Measurements from ENCODE around the gene CAPN9.

The CAPN9 gene

GRCh38 chr1:230772457-230773395 lies 25.5 kb downstream of the CAPN9 start:
- peak; percentile 27 for DNase-seq

GRCh38 chr1:230773396-230774033 lies 26.3 kb downstream of the CAPN9 start:
- DNase-seq = no peak

DNA sequence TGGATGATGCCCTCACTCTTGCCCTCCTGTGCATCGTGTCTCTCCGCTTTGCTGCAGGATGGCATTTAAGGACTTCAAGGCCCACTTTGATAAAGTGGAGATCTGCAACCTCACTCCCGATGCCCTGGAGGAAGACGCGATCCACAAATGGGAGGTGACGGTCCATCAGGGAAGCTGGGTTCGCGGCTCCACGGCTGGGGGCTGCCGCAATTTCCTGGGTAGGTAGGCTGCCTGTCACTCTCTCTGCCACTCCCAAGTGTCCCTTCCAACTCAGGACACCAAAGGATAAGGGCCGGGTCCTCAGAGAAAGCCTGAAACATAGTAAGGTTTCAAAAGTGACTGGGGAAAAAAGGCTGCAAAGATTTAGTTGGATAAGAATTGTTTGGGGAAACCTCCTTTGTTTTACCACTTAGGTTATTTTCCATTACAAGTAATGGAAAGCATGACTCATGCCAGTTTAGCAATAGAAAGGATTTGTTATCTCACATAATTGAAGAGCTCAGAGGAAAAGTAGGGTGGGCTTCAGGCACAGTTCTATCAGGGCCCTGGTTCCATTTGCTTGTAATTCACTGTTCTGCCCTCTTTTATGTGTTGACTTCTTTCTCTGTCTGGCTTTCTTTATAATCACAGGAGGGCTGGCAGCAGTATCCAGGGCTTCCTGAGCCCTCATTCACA lies 31.9 kb downstream of the CAPN9 start:
- no peak for DNase-seq

DNA sequence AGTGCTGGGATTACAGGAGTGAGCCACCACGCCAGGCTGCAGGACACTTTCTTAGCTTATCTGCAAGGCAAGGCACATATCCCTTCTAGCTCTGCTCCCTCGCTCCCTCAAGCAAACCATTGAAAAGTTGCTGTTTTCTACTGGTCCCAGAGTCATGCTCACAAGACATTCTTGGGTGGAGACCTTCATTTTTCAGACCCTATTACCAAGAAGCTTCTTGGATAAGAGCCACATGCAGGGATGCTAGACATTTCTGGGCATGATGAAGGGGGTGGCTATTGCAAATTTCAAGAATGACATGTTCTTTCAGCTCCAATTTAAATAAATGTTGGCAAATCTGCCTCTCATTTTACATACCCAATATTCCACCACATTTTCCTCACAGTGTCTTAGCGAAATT lies 33.9 kb downstream of the CAPN9 start:
- no peak for DNase-seq

DNA sequence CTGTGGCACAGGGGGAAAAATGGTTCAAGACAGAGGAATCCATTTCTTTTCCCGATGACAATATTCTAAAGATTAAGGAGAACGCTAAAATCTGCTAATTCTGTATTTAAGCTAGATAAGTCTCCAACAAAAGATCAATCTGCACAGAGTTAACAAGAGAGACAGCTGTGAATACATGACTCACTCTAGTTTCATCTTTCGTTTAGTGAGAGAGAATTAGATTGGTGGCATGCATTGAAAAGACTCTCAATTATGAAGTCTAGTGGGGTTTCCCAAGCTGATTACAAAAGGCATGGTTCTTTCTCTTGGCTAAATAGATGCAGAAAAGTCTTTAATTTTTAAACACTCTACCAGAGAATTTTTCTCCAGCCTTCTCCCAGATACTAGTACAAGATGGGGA lies 34.4 kb downstream of the CAPN9 start:
- DNase-seq = no peak

DNA sequence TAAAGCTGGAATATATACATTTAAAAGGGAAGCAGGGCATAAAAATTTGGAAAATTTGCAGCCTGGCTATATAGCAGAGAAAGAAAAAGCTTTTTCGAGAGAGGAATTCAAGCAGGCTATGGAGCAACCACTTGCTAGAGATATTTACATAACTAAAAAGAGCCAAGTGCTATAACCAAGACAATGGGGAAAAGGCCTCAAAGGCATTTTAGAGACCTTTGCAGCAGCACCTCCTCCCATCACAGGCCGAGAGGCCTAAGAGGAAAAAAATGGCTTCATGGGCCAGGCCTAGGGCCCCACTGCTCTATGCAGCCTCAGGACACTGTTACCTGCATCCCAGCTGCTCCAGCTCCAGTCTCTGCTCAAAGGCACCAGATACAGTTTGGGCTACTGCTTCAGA lies 37.0 kb downstream of the CAPN9 start:
- DNase-seq = no peak

DNA sequence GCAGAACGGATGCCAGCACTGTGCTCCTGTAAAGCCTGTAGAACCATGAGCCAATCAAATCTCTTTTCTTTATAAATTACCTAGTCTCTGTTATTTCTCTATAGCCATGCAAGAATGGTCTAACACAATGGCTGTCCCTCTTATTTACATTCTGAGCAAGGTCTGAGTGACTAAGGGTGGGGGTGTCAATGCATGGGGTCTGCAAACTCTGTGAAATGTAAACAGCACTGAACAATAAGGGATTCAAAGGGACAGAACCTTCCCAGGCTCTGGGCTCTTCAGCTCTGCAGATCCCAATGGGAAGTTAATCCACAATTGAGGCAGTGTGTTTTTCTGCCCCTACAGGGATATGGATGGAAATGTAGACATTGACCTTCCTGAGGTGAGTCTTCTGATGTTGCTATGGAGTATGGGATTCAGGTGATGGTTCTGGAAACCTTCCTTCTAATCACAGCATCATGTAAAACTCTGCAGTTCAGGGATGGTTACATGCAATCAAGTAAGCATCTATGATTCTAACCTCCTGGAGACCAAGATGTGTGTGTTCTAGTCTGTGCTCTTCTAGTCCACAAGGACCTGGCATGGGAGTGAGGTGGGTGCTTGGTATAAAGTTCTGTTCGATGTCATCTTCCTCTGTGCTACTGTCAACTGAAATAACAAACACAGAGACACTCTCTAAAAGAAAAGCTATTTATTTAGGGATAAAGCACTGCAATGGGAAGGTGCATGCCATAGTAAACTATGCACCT lies 38.6 kb downstream of the CAPN9 start:
- no peak for DNase-seq

DNA sequence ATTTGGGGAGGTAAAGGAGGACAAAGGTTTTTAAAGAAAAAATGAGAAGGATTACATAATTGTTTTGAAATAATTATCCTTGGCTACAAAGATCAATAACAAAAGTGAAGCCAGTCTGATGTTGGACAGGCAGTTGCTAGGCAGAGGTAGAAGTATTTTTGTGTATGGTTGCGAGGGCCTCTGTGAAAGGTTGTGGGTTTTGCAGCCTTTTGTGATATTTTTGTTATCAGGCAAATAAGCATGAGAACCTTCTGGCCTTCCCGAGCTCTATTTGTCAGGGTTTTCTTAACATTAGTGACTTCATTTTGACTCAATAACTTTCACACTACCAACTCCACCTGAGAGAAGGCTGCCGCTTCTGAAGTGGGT lies 39.2 kb downstream of the CAPN9 start:
- DNase-seq = no peak

DNA sequence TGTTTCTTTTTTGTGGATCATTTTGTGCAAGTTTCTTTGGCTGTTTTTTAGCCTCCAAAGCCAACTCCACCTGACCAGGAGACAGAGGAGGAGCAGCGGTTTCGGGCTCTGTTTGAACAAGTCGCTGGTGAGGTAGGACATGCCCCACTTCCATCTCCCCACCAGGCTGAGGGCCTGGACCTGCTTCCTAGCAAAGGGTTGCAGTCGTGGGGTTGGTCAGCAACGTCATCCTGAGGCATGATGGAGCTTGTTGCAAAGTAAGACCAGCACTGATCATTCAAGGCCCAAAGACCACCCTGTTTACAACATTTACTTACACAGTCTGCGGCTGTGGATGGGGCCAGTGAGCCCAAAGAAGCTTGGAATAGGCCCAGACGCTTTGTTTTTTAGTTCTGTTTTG lies 40.3 kb downstream of the CAPN9 start:
- no peak for DNase-seq

- DNase-seq = no peak
These were observed 41.5 kb downstream of the CAPN9 start for GRCh38 chr1:230788561-230789275.

DNA sequence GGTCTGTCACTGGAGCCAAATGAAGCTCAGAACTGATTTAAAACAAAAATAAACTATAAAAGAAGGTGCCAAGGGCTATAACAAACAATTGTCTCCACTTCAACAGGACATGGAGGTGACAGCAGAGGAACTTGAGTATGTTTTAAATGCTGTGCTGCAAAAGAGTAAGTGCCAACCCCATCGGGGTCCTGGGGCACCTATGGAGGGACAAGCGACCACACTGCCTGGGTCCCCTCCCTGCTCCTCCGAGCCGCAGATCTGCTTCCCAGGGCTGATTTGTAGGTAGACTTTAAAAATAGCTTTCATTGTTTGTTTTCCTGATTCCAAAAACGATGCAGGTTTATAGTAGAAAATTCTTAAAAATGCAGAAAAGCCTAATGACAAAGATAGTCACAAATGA lies 42.8 kb downstream of the CAPN9 start:
- DNase-seq = no peak

DNA sequence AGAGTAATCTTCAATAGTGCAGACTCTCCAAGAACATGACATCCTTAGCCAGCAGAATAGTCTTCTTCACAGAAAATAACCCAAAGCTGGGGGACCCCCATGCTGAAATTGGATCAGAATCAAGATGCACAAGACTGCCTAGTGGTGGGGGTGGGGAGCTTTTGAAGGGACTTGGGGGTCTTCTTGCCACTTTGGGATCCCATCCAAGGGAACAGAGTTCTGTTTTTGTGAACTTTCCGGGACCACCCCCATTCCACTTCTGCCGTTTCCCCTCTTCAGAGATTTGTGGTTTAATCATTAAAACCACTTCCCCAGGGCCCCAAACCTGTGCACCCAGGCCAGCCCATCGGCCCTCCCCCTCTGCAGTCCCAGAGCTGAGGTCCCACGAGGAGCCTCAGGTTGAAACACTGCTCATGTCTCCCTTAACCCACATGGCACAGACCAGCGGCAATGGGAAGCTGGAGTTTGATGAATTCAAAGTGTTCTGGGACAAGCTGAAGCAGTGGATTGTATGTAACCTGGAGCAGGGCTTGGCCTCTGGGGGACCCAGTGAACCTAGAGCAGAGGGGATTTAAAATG lies 44.9 kb downstream of the CAPN9 start:
- no peak for DNase-seq

- no peak for DNase-seq
These were observed 45.7 kb downstream of the CAPN9 start for GRCh38 chr1:230792691-230793462.

DNA sequence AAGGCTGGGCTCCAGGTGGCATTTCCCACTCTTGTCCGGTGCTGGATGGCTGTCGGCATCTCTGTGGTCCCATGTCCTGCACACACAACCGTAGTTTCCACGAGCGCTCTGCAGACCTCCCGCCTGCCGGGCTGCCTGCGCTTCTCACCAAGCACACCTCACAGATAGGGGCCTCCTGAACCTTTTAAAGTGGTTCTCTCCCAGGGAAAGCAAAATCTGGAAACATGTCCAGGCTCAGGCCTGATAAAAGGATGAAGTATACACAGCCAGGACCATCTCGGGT lies 46.2 kb downstream of the CAPN9 start:
- DNase-seq = no peak

DNA sequence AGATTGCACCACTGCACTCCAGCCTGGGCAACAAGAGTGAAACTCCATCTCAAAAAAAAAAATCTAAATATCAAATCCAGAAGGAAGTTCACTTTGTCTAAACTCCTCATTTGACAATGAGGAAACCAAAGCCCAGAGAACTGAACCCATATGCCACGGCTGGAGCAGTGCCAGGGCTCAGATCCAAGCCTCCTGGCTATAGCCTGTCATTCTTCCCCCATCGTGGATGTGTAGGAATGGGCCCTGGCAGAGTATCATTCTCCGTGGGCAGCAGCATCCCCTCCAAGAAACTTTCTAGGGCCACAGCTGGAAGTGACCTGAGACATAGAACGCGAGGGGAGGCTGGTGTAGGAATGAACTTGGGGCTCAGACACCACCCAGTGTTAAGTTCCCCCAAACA lies 47.2 kb downstream of the CAPN9 start:
- no peak for DNase-seq

- DNase-seq = no peak
These were observed 47.9 kb downstream of the CAPN9 start for GRCh38 chr1:230794871-230795605.

- no peak for DNase-seq
These were observed 49.4 kb downstream of the CAPN9 start for GRCh38 chr1:230796626-230797025.

DNA sequence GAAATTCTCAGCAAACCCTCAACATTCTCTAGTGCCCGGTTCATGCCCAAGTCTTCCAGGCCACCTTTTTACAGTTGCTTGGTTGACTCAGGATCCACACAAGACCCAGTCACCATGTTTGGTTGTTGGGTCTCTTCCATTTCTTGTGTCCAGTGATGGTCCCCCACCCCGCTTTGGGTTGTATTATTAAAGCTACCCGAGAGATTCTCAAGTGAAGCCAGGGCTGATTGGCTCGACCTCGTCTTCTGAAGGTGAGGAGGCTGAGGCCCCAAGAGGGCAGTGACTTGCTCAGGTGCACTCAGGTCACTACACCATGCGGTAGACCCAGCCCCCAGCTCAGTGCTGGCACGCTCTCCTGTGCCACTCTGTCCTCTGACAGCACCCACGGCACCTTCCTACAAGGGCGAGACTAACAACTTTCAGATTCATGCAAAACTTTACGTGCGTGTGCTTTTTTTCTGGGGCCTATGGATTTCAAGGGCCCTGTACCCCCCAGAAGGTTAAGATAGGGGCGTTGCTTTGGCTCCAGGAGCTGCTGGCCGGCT lies 50.3 kb downstream of the CAPN9 start:
- no peak for DNase-seq

GRCh38 chr1:230797942-230798365 lies 50.8 kb downstream of the CAPN9 start:
- peak; percentile 31 for DNase-seq

DNA sequence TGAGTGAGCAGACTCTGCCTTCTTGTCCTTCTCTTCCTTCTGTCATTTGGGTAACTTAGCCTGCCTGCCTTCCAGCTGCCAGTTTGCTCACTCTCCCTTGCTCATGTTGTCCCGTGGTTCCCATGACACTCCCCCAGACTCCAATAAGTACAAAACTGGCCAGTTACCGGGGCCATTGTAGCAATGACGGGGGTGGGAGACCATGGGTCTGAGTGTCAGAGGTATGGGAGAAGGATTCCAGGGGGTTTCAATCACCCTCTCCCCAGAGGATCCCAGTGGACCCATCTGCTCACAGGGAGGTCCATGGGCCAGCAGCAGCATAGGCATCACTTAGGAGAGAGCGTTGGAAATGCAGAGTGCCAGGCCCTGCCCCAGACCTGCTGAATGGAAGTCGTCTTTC lies 51.3 kb downstream of the CAPN9 start:
- DNase-seq = no peak

Measured in NCI-H1092 (cell line).